ENCODE data around the gene RAMP2.

The RAMP2 gene

GRCh38 chr17:42795465-42795864 is 34.4 kb downstream of the RAMP2 start:
- no peak for DNase-seq

DNA sequence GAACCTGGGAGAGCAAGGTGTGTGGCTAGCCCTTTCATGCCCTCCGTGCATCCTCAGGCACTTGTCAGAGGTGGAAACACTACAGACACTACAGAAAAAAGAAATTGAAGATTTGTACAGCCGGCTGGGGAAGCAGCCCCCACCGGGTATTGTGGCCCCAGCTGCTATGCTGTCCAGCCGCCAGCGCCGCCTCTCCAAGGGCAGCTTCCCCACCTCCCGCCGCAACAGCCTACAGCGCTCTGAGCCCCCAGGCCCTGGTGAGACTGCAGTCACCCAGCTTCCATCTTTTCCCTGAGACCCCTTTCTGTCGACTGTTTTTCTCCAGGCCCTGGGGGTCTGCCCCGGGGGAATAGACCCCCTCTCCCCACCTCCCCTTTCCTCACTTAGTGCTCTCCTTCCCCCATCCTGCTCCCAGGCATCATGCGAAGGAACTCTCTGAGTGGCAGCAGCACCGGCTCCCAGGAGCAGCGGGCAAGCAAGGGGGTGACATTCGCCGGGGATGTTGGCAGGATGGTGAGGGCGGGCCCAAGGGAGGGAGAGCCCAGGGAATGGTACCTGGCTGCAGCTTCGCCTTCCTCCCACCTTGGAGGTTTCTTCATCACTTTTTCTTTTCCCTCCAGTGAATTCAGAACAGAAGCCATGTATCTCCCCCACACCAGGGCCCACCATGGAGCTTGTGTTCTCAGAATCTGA is 35.2 kb downstream of the RAMP2 start:
- DNase-seq = no peak

DNA sequence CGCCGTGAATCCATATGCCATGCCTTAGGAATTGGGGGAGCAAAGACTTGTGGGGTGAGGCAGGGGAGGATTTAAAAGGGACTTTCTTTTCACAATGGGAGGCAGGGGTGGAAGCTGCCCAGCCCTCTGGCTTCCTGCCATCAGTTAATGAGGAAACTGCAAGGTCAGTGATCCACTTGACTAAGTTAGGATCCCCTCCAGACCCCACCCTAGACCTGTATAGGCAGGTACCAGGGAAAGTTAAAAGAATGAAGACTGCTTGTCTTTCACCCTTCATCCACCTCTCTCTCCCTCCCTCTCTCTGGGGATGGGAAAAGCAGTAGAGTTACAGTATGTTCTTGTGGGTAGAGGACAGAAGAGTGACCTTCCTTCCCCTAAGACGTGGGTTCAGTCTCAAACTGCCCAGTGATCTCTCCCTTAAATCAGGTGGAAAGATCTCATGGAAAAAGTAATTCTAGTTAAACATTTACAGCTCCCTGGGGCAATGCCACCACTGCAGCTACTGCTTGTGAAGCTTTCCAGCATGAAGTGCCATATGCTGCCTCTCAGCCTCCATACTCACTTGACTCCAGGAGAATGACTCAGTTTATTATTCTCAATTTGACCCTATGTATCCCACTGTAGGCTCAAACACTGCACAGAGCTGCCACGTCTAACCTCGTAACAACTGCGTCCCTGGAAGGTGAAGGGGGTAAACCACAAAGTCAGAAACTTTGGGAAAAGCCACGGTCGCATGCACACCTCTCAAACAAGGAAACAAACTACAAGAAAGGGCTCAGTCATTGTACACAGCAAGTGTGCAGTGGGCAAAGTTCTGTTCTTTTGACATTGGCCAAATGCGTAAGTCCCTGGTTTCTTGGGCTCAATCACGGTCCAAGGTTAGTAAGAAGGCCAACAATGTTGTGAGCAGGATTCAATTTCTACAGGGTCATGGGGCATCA is 36.3 kb downstream of the RAMP2 start:
- DNase-seq = no peak

- no peak for DNase-seq
These were observed 37.0 kb downstream of the RAMP2 start for GRCh38 chr17:42798011-42798382.

GRCh38 chr17:42798383-42799380 is 37.7 kb downstream of the RAMP2 start, which contains the start of the genes CNTD1 and COA3:
Gene CNTD1 (plus strand): TSS chr17:42798861. CDS start chr17:42799068, 207 bp downstream.
Gene COA3 (minus strand): TSS chr17:42798704. CDS start chr17:42798681, 23 bp downstream.
- peak; percentile 40 for DNase-seq

DNA sequence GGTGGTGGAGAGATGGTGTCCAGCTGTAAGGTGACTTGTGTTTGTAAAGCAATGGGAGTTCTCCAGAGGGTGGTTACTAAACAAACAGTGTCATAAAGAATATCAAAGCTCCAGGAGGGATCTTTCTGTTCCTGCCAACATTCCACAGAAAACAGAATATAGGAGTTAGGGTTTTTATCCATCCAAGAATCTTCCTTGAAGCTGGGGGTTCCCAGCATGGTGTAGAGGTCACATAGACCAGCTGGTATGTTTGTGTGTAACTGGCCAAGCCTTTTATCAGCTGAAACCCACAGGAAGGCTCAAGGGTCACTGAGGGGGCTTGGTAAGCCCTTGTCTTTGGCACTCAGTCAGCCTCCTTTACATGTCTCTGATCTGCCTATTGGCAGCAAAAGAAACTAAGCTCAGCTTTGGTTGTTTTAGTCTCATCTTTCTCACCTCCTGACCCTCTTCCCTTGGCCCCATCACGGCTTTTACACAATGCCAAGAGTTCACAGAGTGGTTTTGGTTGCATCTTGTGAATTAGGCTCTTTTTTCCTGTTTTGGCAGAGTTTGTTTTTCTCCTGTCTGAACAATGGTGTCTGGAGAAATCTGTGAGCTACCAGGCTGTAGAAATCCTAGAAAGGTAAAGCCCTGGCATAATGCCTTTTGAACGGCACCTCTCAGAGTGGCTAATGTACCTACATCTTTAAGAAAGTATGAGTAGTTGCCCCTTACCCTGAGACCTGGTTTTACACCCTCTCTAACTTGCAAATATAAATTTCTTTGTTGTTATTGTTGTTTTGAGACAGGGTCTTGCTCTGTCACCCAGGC is 42.3 kb downstream of the RAMP2 start:
- no peak for DNase-seq

GRCh38 chr17:42804918-42805367 is 43.9 kb downstream of the RAMP2 start:
- DNase-seq = no peak

GRCh38 chr17:42806249-42806648 is 45.2 kb downstream of the RAMP2 start:
- DNase-seq = no peak

- DNase-seq = no peak
These were observed 48.2 kb downstream of the RAMP2 start for GRCh38 chr17:42809250-42809649.

Measured in NCI-H524 treated with DMSO at 0.1 percent for 48 hours (cell line).